GM12864 (cell line): ENCODE results near the gene TAF11.
"Not testable (repeated sequence)": the region's sequence is repeated elsewhere in the genome, so short reads cannot be mapped to it uniquely, and the experiment has no call there.

Source experiments
- DNase-seq: peaks from one replicate; pipeline ENCODE4 v3.0.0-alpha.2; 2011; ENCODE audit warnings: low read depth
- H3K4me3 ChIP-seq: 2 replicates; pipeline ENCODE4 v1.5.1; 2011; ENCODE audit warnings: mild to moderate bottlenecking, low read depth, low read length, control low read depth
- TF ChIP-seq, protein P1 (sequence below): IDR thresholded peaks from 2 replicates; pipeline ENCODE4 v1.5.1; 2011; ENCODE audit warnings: low read depth, mild to moderate bottlenecking, moderate library complexity, low read length, control low read depth, inconsistent platforms; ENCODE audit errors: missing control alignments

TAF11 gene

DNA sequence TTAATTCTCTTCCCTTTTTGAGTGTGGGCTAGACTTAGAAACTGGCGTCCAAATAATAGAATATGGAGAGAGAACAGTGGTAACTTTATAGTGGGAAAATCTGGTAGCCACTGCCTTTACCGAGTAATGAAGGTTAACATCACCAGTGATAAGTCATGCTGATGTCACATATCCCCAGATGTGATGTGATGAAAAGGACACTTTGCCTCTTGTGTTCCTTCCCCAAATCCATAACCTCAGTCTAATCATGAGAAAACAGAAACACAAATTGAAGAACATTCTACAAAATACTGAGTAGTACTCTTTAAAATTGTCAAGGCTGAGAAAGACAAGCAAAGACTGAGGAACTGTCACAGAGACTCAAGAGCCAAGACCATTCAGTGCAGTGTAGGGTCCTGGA, 19.0 kb upstream of the TAF11 start:
- TF ChIP-seq, protein P1, sequence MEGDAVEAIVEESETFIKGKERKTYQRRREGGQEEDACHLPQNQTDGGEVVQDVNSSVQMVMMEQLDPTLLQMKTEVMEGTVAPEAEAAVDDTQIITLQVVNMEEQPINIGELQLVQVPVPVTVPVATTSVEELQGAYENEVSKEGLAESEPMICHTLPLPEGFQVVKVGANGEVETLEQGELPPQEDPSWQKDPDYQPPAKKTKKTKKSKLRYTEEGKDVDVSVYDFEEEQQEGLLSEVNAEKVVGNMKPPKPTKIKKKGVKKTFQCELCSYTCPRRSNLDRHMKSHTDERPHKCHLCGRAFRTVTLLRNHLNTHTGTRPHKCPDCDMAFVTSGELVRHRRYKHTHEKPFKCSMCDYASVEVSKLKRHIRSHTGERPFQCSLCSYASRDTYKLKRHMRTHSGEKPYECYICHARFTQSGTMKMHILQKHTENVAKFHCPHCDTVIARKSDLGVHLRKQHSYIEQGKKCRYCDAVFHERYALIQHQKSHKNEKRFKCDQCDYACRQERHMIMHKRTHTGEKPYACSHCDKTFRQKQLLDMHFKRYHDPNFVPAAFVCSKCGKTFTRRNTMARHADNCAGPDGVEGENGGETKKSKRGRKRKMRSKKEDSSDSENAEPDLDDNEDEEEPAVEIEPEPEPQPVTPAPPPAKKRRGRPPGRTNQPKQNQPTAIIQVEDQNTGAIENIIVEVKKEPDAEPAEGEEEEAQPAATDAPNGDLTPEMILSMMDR = no peak
- DNase-seq = no peak
- no peak overlapping the region for H3K4me3 ChIP-seq

DNA sequence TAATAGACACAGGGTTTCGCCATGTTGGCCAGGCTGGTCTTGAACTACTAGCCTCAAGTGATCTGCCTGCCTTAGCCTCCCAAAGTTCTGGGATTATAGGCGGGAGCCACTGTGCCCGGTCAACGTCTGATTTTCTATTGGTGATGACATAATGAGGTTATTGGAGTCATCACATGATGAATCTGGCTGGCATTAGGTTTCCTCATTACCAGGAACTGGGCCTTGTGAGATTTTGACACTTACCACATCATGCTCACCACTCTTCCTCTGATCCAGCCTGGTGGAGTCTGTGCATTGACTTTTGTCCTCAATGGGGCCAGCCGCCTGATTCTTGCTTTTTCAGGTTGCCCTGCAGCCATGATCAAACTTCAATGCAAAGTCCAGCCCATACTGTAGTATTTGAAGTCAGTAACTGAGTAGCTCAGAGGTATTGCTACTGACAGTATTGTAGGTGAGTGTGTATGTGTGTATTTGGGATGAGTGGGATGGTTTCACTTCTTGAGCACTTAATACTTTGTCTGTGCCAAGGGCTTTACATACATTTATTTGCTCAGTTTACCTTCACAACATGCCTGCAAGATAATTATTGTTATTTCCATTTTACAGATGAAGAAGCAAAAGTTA, 17.3 kb upstream of the TAF11 start:
- no peak overlapping the region for H3K4me3 ChIP-seq

DNA sequence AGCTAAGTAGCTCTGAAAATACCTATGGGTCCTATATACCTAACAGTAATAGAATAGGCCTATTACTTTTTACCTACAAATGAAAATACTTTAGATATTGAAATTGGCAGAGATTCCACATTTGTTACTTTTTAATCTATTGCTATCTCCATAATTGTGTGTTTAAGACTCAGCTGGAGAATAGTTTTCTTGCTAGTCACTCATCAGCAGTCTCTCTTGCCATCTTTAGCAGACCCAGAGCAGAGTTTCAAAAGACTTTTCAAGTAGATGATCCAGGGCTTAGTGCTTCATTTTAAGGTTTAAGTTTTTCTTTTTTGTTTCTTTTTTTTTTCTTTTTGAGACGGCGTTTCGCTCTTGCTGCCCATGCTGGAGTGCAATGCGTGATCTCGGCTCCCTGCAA, 14.1 kb upstream of the TAF11 start:
- TF ChIP-seq, protein P1 = no peak
- DNase-seq = no peak
- H3K4me3 ChIP-seq = no peak overlapping the region

More for the DNA sequence above, 17.3 kb upstream of the TAF11 start:
- no peak for DNase-seq
- TF ChIP-seq, protein P1 = no peak

DNA sequence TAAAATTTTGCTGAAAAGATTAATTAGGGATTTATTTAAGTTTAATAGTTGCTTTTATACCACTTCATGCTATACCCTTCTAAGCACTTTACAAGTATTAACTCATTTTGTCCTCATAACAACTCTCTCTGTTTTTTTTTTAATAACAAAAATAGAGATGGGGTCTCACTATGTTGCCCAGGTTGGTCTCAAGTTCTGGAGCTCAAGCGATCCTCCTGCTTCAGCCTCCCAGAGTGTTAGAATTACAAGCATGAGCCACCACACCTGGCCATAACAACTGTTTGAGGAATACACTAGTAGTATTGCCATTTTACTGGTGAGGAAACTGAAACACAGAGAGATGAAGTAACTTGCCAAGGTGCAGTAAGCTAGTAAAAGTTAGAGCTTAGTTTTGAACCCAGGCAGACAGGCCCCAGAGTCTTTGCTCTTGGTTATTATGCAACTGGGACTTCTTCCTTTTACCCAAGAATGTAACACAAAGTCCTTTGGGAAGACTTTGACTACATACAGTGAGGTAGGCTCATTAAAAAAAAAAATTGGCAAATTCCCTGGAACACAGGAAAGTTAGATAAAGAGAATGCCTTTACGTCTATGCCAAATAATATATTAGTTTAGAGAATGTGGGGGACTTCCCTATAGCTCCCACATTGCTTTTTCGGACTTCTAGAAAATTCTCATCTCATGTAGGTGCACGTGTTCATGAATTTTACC, 12.6 kb upstream of the TAF11 start:
- TF ChIP-seq, protein P1 = no peak
- no peak for DNase-seq
- H3K4me3 ChIP-seq = no peak overlapping the region

DNA sequence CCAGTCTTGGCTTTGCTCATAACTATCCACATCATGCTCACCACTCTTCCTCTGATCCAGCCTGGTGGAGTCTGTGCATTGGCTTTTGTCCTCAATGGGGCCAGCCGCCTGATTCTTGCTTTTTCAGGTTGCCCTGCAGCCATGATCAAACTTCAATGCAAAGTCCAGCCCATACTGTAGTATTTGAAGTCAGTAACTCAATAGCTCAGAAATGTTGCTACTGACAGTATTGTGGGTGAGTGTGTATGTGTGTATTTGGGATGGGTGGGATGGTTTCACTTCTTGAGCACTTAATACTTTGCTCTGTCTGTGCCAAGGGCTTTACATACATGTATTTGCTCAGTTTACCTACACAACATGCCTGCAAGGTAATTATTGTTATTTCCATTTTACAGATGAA, 11.9 kb upstream of the TAF11 start:
- DNase-seq, H3K4me3 ChIP-seq: not testable (repeated sequence)

DNA sequence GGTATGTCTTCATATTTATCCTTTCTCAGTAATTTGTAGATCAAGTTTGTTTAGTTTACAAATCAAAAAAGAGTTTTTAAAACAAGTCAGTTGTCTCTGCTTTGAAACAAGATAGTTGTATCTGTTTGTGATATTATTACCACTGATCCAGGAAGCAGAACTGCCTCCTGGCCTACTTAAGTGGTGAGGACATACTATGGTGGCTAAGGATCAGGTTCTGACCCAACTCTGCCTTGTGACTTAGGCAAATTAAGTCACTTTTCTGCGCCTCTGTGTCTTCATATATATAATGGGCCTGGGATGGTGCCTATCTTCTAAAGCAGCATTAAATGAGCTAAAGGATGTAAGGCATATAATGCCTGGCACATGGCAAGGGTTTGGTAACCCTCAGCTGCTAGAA, 9.9 kb upstream of the TAF11 start:
- TF ChIP-seq, protein P1 = no peak
- H3K4me3 ChIP-seq = no peak overlapping the region
- DNase-seq = no peak

DNA sequence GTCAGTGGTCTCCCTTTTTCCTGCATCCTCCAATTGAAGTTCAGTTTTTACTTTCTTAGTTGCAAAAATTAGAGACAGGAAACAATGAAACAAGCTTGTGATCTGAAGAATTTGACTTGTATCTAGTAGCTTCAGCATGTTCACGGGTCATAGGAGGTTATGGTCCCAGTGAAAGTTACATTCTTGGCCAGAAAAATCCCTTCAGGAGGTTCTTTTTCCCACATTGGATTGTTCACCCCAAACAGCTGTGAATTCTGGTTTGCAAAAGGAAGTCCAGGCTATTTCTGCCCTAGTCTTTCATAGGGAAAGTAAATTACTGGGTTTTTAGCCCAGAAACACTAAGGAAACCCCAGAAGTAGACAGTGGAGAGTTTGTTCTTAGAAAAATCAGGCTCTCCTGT, 9.3 kb upstream of the TAF11 start:
- TF ChIP-seq, protein P1 = no peak
- no peak overlapping the region for H3K4me3 ChIP-seq
- no peak for DNase-seq
